IPS-15b (cell line): ENCODE results near the gene GNPTG.

Experiments used
- H3K27me3 ChIP-seq: one replicate; pipeline ENCODE4 v1.6.1; 2013; ENCODE audit warnings: low read length; ENCODE audit not compliant: control insufficient read depth, insufficient read depth
- H3K36me3 ChIP-seq: one replicate; pipeline ENCODE4 v1.6.1; 2013; ENCODE audit warnings: low read length; ENCODE audit not compliant: control insufficient read depth, insufficient read depth
- H3K4me1 ChIP-seq: one replicate; pipeline ENCODE4 v1.6.1; 2013; ENCODE audit warnings: mild to moderate bottlenecking, low read length; ENCODE audit not compliant: control insufficient read depth, insufficient read depth
- H3K4me3 ChIP-seq: one replicate; pipeline ENCODE4 v1.5.1; 2013; ENCODE audit warnings: low read depth, low read length
- H3K9ac ChIP-seq: one replicate; pipeline ENCODE4 v1.6.1; 2013; ENCODE audit warnings: low read depth, mild to moderate bottlenecking, low read length
- H3K9me3 ChIP-seq: one replicate; pipeline ENCODE4 v1.6.1; 2013; ENCODE audit warnings: mild to moderate bottlenecking, low read length; ENCODE audit not compliant: control insufficient read depth, insufficient read depth

GNPTG gene

GRCh38 chr16:1338855-1339675, 12.7 kb upstream of the GNPTG start:
- Histone ChIP-seq H3K27me3 (peaks cover 27% of the 10 kb centered on the region), H3K4me3 (no peak overlapping the region), H3K36me3 (no peaks in the 10 kb centered on the region), H3K4me1 (no peaks in the 10 kb centered on the region), H3K9me3 (no peaks in the 10 kb centered on the region), H3K9ac (no peak overlapping the region)

GRCh38 chr16:1340730-1341494, 10.8 kb upstream of the GNPTG start:
- Histone ChIP-seq H3K9me3 (no peaks in the 10 kb centered on the region), H3K9ac (no peak overlapping the region), H3K4me1 (no peaks in the 10 kb centered on the region), H3K4me3 (no peak overlapping the region), H3K27me3 (peaks cover 10% of the 10 kb centered on the region), H3K36me3 (no peaks in the 10 kb centered on the region)

- Histone ChIP-seq H3K36me3 (no peaks in the 10 kb centered on the region), H3K9ac (no peak overlapping the region), H3K4me1 (no peaks in the 10 kb centered on the region), H3K9me3 (no peaks in the 10 kb centered on the region), H3K27me3 (peaks cover 5% of the 10 kb centered on the region), H3K4me3 (no peak overlapping the region)
Observed at GRCh38 chr16:1341495-1342420, 10.0 kb upstream of the GNPTG start.

GRCh38 chr16:1342526-1343427, 9.0 kb upstream of the GNPTG start:
- H3K9me3 ChIP-seq = no peaks in the 10 kb centered on the region
- H3K27me3 ChIP-seq = peaks cover 5% of the 10 kb centered on the region
- peak overlapping the region; percentile 53 for H3K4me3 ChIP-seq
- H3K36me3 ChIP-seq = peaks cover under 1% of the 10 kb centered on the region
- H3K9ac ChIP-seq = no peak overlapping the region
- no peaks in the 10 kb centered on the region for H3K4me1 ChIP-seq

GRCh38 chr16:1343428-1344242, 8.1 kb upstream of the GNPTG start:
- H3K9ac ChIP-seq = no peak overlapping the region
- no peaks in the 10 kb centered on the region for H3K4me1 ChIP-seq
- H3K4me3 ChIP-seq = peak overlapping the region; percentile 53

GRCh38 chr16:1344499-1344898, 7.2 kb upstream of the GNPTG start:
- no peaks in the 10 kb centered on the region for H3K9me3 ChIP-seq
- H3K9ac ChIP-seq = no peak overlapping the region
- H3K27me3 ChIP-seq = peaks cover 5% of the 10 kb centered on the region
- peaks cover 15% of the 10 kb centered on the region for H3K36me3 ChIP-seq
- no peak overlapping the region for H3K4me3 ChIP-seq
- no peaks in the 10 kb centered on the region for H3K4me1 ChIP-seq

More at GRCh38 chr16:1343428-1344242, 8.1 kb upstream of the GNPTG start:
- H3K27me3 ChIP-seq = peaks cover 5% of the 10 kb centered on the region
- H3K36me3 ChIP-seq = peaks cover 7% of the 10 kb centered on the region
- no peaks in the 10 kb centered on the region for H3K9me3 ChIP-seq

GRCh38 chr16:1345087-1345486, 6.6 kb upstream of the GNPTG start:
- Histone ChIP-seq H3K4me3 (no peak overlapping the region), H3K36me3 (peaks cover 16% of the 10 kb centered on the region), H3K4me1 (no peaks in the 10 kb centered on the region), H3K27me3 (peaks cover 5% of the 10 kb centered on the region), H3K9ac (no peak overlapping the region), H3K9me3 (no peaks in the 10 kb centered on the region)

GRCh38 chr16:1345651-1346421, 5.9 kb upstream of the GNPTG start:
- H3K9ac ChIP-seq = no peak overlapping the region
- no peaks in the 10 kb centered on the region for H3K4me1 ChIP-seq

GRCh38 chr16:1346422-1347285, 5.1 kb upstream of the GNPTG start:
- H3K4me3 ChIP-seq = no peak overlapping the region
- peaks cover 26% of the 10 kb centered on the region for H3K36me3 ChIP-seq
- H3K27me3 ChIP-seq = peaks cover 5% of the 10 kb centered on the region
- no peaks in the 10 kb centered on the region for H3K9me3 ChIP-seq
- H3K4me1 ChIP-seq = no peaks in the 10 kb centered on the region
- H3K9ac ChIP-seq = no peak overlapping the region

More at GRCh38 chr16:1345651-1346421, 5.9 kb upstream of the GNPTG start:
- no peak overlapping the region for H3K4me3 ChIP-seq
- H3K27me3 ChIP-seq = peaks cover 5% of the 10 kb centered on the region
- H3K9me3 ChIP-seq = no peaks in the 10 kb centered on the region
- H3K36me3 ChIP-seq = peaks cover 23% of the 10 kb centered on the region
